H1 (cell line): ENCODE data around the gene CRYBG1. TPM values are rescaled to one million over a fixed set of nuclear protein-coding genes. Genes with fewer than 3 reads are reported as not detected.

ENCODE experiments used
- CTCF ChIA-PET: fragments of 300-600 bp; sonication (Branson Sonifier 250); formaldehyde crosslinking; loops from one replicate; lab custom pipeline; 2021; ENCODE audit not compliant: partially characterized antibody; lab: Charles Lee
- POLR2A ChIA-PET: fragments of 300-600 bp; sonication (Branson Sonifier 250); formaldehyde crosslinking; loops from one replicate; lab custom pipeline; 2021; ENCODE audit warnings: inconsistent platforms; ENCODE audit not compliant: partially characterized antibody; lab: Charles Lee
- DNase-seq, 2 experiments: peaks; one replicate each; pipeline versions ENCODE4 v3.0.0 to v3.0.0-alpha.2; 2010 to 2022; ENCODE audit warnings: low spot score in 2 of 2, low read depth in 1 of 2, mixed read lengths in 1 of 2
- FAIRE-seq: peaks from 2 replicates; lab custom pipeline; 2011; peaks lifted over from hg19 to GRCh38; lab: Jason Lieb, UNC
- H2AFZ ChIP-seq: 2 replicates; pipeline ENCODE4 v1.8.1; 2012; ENCODE audit warnings: low read length, inconsistent platforms
- H2AK5ac ChIP-seq: 2 replicates; pipeline ENCODE4 v1.6.1; 2013; ENCODE audit warnings: low read depth, low read length
- H2BK120ac ChIP-seq: replicated peaks from 2 replicates; pipeline ENCODE3; 2013; ENCODE audit warnings: low read depth, low read length, inconsistent platforms
- H2BK12ac ChIP-seq: 2 replicates; pipeline ENCODE4 v1.6.1; 2013; ENCODE audit warnings: low read depth, low read length
- H2BK15ac ChIP-seq: 2 replicates; pipeline ENCODE4 v1.6.1; 2013; ENCODE audit warnings: low read length
- H2BK20ac ChIP-seq: 2 replicates; pipeline ENCODE4 v1.6.1; 2013; ENCODE audit warnings: low read length
- H2BK5ac ChIP-seq: 2 replicates; pipeline ENCODE4 v1.6.1; 2013; ENCODE audit warnings: low read depth, low read length
- H3K14ac ChIP-seq: 2 replicates; pipeline ENCODE4 v1.6.1; 2013; ENCODE audit warnings: inconsistent platforms; ENCODE audit not compliant: insufficient read length
- H3K18ac ChIP-seq: 2 replicates; pipeline ENCODE4 v1.6.1; 2013; ENCODE audit warnings: low read length; ENCODE audit errors: extremely low read depth
- H3K23ac ChIP-seq: 2 replicates; pipeline ENCODE4 v1.6.1; 2013; ENCODE audit warnings: inconsistent platforms; ENCODE audit not compliant: insufficient read length
- H3K23me2 ChIP-seq: 2 replicates; pipeline ENCODE4 v1.6.1; 2013; ENCODE audit warnings: low read depth, low read length
- H3K27ac ChIP-seq: 2 replicates; pipeline ENCODE4 v1.6.1; 2011; ENCODE audit warnings: low read depth, low read length, inconsistent platforms
- H3K27me3 ChIP-seq, 4 experiments: replicated peaks in 1 of 4; 1 replicate in 1 of 4; 2 replicates in 3 of 4; pipeline versions ENCODE4 v1.6.1 to v1.8.1; 2011 to 2013; ENCODE audit warnings: low read length in 3 of 4, mild to moderate bottlenecking in 3 of 4, inconsistent platforms in 2 of 4, mixed read lengths in 2 of 4, moderate library complexity in 1 of 4; ENCODE audit not compliant: control insufficient read depth in 3 of 4, insufficient read depth in 3 of 4; ENCODE audit errors: extremely low read depth in 1 of 4
- H3K36me3 ChIP-seq, 4 experiments: 2 replicates each; pipeline versions ENCODE4 v1.6.1 to v1.8.1; 2011 to 2013; ENCODE audit warnings: mild to moderate bottlenecking in 4 of 4, low read length in 3 of 4, moderate library complexity in 2 of 4, control low read depth in 1 of 4, inconsistent platforms in 1 of 4; ENCODE audit not compliant: insufficient read depth in 4 of 4, control insufficient read depth in 2 of 4
- H3K4ac ChIP-seq: replicated peaks from 2 replicates; pipeline ENCODE3; 2013; ENCODE audit warnings: low read length, low read depth, mixed read lengths, inconsistent platforms; ENCODE audit not compliant: insufficient read length
- H3K4me1 ChIP-seq, 4 experiments: replicated peaks in 1 of 4; 1 replicate in 1 of 4; 2 replicates in 3 of 4; pipeline versions ENCODE4 v1.6.1 to v1.8.1; 2011 to 2013; ENCODE audit warnings: low read length in 3 of 4, inconsistent platforms in 2 of 4, mixed read lengths in 1 of 4; ENCODE audit not compliant: insufficient read depth in 4 of 4, control insufficient read depth in 3 of 4
- H3K4me2 ChIP-seq, 2 experiments: 2 replicates each; pipeline versions ENCODE4 v1.6.1 to v1.8.1; 2011 to 2013; ENCODE audit warnings: low read depth in 2 of 2, low read length in 2 of 2, control low read depth in 1 of 2, inconsistent platforms in 1 of 2, mild to moderate bottlenecking in 1 of 2; ENCODE audit not compliant: insufficient read depth in 1 of 2
- H3K4me3 ChIP-seq, 4 experiments: fragments of 200-600, 300-600 bp in 1 of 4; sonication (generic), shearing (Covaris generic), sonication (Bioruptor Twin) in 1 of 4; 2 replicates each; pipeline versions ENCODE4 v1.5.1 to v1.8.1; 2011 to 2016; ENCODE audit warnings: low read length in 4 of 4, low read depth in 3 of 4, control low read depth in 2 of 4, inconsistent platforms in 2 of 4, mild to moderate bottlenecking in 2 of 4, mixed read lengths in 1 of 4, moderate library complexity in 1 of 4; ENCODE audit not compliant: insufficient read depth in 2 of 4; ENCODE audit errors: extremely low read depth in 1 of 4
- H3K56ac ChIP-seq: replicated peaks from 2 replicates; pipeline ENCODE3; 2013; ENCODE audit warnings: low read depth, mild to moderate bottlenecking, mixed read lengths, low read length, inconsistent platforms; ENCODE audit not compliant: insufficient read length
- H3K79me1 ChIP-seq: 2 replicates; pipeline ENCODE4 v1.6.1; 2013; ENCODE audit warnings: low read depth, low read length, control low read depth
- H3K79me2 ChIP-seq, 2 experiments: 2 replicates each; pipeline versions ENCODE4 v1.6.1 to v1.8.1; 2012 to 2013; ENCODE audit warnings: low read length in 2 of 2, mild to moderate bottlenecking in 2 of 2, inconsistent platforms in 1 of 2; ENCODE audit not compliant: insufficient read depth in 2 of 2, control insufficient read depth in 1 of 2
- H3K9ac ChIP-seq, 4 experiments: replicated peaks in 1 of 4; 1 replicate in 1 of 4; 2 replicates in 3 of 4; pipeline versions ENCODE4 v1.6.1 to v1.8.1; 2011 to 2013; ENCODE audit warnings: low read depth in 3 of 4, low read length in 3 of 4, control low read depth in 2 of 4, mild to moderate bottlenecking in 2 of 4, moderate library complexity in 2 of 4, inconsistent platforms in 1 of 4; ENCODE audit errors: extremely low read depth in 1 of 4
- H3K9me3 ChIP-seq, 2 experiments: 2 replicates each; pipeline versions ENCODE4 v1.6.1 to v1.8.1; 2012 to 2013; ENCODE audit warnings: mild to moderate bottlenecking in 2 of 2, moderate library complexity in 2 of 2, control low read depth in 1 of 2, inconsistent platforms in 1 of 2, low read depth in 1 of 2, low read length in 1 of 2, mixed read lengths in 1 of 2; ENCODE audit not compliant: insufficient read depth in 2 of 2
- H4K20me1 ChIP-seq, 2 experiments: replicated peaks in 1 of 2; 2 replicates each; pipeline versions ENCODE3 to v1.8.1; 2011 to 2013; ENCODE audit warnings: inconsistent platforms in 2 of 2, low read length in 2 of 2, mild to moderate bottlenecking in 1 of 2; ENCODE audit not compliant: insufficient read depth in 2 of 2, control insufficient read depth in 1 of 2
- H4K5ac ChIP-seq: 2 replicates; pipeline ENCODE4 v1.6.1; 2013; ENCODE audit warnings: low read length, low read depth, mixed read lengths, inconsistent platforms; ENCODE audit not compliant: insufficient read length
- H4K8ac ChIP-seq: 2 replicates; pipeline ENCODE4 v1.8.0; 2013; ENCODE audit warnings: mild to moderate bottlenecking, moderate library complexity, low read length, inconsistent platforms; ENCODE audit not compliant: insufficient read depth; ENCODE audit errors: extremely low read depth
- H4K91ac ChIP-seq: replicated peaks from 2 replicates; pipeline ENCODE3; 2013; ENCODE audit warnings: low read length, mixed read lengths, inconsistent platforms; ENCODE audit not compliant: insufficient read length
- ASH2L ChIP-seq: fragments of 200-600, 300-600 bp; sonication (generic); IDR thresholded peaks from one replicate; pipeline ENCODE4 v1.7.1; 2017; ENCODE audit warnings: low read length
- RXRA ChIP-seq: IDR thresholded peaks from 2 replicates; pipeline ENCODE4 v1.6.1; 2011; ENCODE audit warnings: low read depth, mild to moderate bottlenecking, low read length, moderate library complexity; ENCODE audit not compliant: insufficient read depth
- SIX5 ChIP-seq: IDR thresholded peaks from 2 replicates; pipeline ENCODE4 v1.6.1; 2011; ENCODE audit warnings: mild to moderate bottlenecking, low read depth, low read length
- TAF1 ChIP-seq: IDR thresholded peaks from 2 replicates; pipeline ENCODE4 v1.6.1; 2011; ENCODE audit warnings: mild to moderate bottlenecking, low read depth, low read length
- WGBS, 2 experiments: shearing (Covaris generic) in 1 of 2; methylation state at CpG; one replicate each; pipeline versions ENCODE4 v1.1.6 to v1.1.7; 2013 to 2015; ENCODE audit warnings: low lambda C conversion rate in 2 of 2, mixed read lengths in 2 of 2, inconsistent platforms in 1 of 2, low coverage in 1 of 2, missing lambda C conversion rate in 1 of 2; ENCODE audit not compliant: insufficient replicate concordance in 2 of 2, insufficient coverage in 1 of 2, insufficient read length in 1 of 2; ENCODE audit errors: extremely low coverage in 1 of 2, missing lambda C conversion rate in 1 of 2; 5-methylcytosine and 5-hydroxymethylcytosine counted together
- polyA plus RNA-seq, 7 experiments: library from polyadenylated mRNA; depleted of rRNA in 3 of 7; stranded (reverse) in 5 of 7; unstranded in 2 of 7; fragments of >200 nt in 5 of 7; fragments of 200-250 nt in 2 of 7; gene quantifications; 1 replicate in 5 of 7; 2 replicates in 1 of 7; 4 replicates in 1 of 7; pipeline versions ENCODE4 v1.2.1 to v1.2.3, GENCODE V29; 2011 to 2013; ENCODE audit warnings: missing spikeins in 2 of 7, mixed read lengths in 2 of 7
- total RNA-seq: library from RNA; stranded (reverse); fragmentation: NEBNext Ultra II Directional; extraction: Animal tissue kit (Norgen Biotek cat#: 25700); gene quantifications from 2 replicates; pipeline ENCODE4 v1.2.1, GENCODE V29; 2021
- TF ChIP-seq, protein P1 (sequence below): IDR thresholded peaks from 2 replicates; pipeline ENCODE4 v1.6.1; 2011; ENCODE audit warnings: low read depth, mild to moderate bottlenecking, low read length; ENCODE audit not compliant: insufficient read depth
- TF ChIP-seq, protein P2 (sequence below), 3 experiments: IDR thresholded peaks; 1 replicate in 2 of 3; 2 replicates in 1 of 3; pipeline versions ENCODE4 v1.5.1 to v1.6.1; 2011; ENCODE audit warnings: low read length in 3 of 3, mild to moderate bottlenecking in 3 of 3, inconsistent platforms in 2 of 3, low read depth in 1 of 3, moderate library complexity in 1 of 3; ENCODE audit not compliant: insufficient read depth in 1 of 3; ENCODE audit errors: control extremely low read depth in 1 of 3

Gene CRYBG1
- total and polyA plus RNA-seq, 2 of the 8 experiments (the other 6 are each of a cell fraction or from before 2014, with no cell fraction given): 2.2 to 11.6 TPM

DNA sequence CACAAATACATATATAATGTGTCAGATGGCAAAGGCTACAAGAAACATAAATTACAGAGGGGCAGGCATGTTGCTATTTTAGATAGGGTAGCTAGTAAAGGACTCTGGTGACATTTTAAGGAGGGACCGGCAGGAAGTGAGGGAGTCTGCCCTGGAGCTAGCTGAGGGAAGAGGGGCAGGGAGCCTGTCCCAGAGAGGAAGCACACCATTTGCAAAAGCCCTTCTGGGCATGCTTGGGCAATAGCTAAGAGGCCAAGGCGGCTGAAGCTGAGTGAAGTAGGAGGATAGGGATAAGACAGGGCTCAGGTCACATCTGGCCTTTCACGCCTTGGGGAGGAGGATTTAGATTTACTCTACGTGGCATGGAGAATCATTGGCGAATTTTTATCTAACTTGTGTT, 172.5 kb downstream of the CRYBG1 start:
- H2AFZ ChIP-seq: no peak overlapping the region
- H4K5ac ChIP-seq: no peak overlapping the region
- no peak overlapping the region for H3K4me2 ChIP-seq
- H2BK15ac ChIP-seq: no peak overlapping the region
- H3K23me2 ChIP-seq: no peaks in the 10 kb centered on the region
- no peak overlapping the region for H2BK120ac ChIP-seq
- H2AK5ac ChIP-seq: no peak overlapping the region
- no peak overlapping the region for H3K9ac ChIP-seq
- H3K4me1 ChIP-seq: no peaks in the 10 kb centered on the region
- H3K14ac ChIP-seq: no peak overlapping the region
- no peak overlapping the region for H2BK20ac ChIP-seq
- H2BK5ac ChIP-seq: no peak overlapping the region
- no peak overlapping the region for H4K91ac ChIP-seq
- TF ChIP-seq TAF1 (no peak), ASH2L (no peak), RXRA (no peak), SIX5 (no peak)
- TF ChIP-seq, protein P1, sequence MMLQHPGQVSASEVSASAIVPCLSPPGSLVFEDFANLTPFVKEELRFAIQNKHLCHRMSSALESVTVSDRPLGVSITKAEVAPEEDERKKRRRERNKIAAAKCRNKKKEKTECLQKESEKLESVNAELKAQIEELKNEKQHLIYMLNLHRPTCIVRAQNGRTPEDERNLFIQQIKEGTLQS: no peak
- TF ChIP-seq, protein P2, sequence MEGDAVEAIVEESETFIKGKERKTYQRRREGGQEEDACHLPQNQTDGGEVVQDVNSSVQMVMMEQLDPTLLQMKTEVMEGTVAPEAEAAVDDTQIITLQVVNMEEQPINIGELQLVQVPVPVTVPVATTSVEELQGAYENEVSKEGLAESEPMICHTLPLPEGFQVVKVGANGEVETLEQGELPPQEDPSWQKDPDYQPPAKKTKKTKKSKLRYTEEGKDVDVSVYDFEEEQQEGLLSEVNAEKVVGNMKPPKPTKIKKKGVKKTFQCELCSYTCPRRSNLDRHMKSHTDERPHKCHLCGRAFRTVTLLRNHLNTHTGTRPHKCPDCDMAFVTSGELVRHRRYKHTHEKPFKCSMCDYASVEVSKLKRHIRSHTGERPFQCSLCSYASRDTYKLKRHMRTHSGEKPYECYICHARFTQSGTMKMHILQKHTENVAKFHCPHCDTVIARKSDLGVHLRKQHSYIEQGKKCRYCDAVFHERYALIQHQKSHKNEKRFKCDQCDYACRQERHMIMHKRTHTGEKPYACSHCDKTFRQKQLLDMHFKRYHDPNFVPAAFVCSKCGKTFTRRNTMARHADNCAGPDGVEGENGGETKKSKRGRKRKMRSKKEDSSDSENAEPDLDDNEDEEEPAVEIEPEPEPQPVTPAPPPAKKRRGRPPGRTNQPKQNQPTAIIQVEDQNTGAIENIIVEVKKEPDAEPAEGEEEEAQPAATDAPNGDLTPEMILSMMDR (IDR thresholded peaks at IDR 0.05; ENCODE audit: control extremely low read depth in 1 of 3, insufficient read depth in 1 of 3, low read depth in 1 of 3, low read length in 3 of 3): no peak
- no peak overlapping the region for H3K4ac ChIP-seq
- H3K56ac ChIP-seq: no peak overlapping the region
- WGBS, 2 experiments: 40% methylated on average over 4 of the region's 5 CpGs; no CpG with 5 or more reads in 1 of the 2 experiments
- no peaks in the 10 kb centered on the region for H3K9me3 ChIP-seq
- no peak overlapping the region for H3K4me3 ChIP-seq
- FAIRE-seq (no peak), DNase-seq (no peak)
- no peaks in the 10 kb centered on the region for H3K79me1 ChIP-seq
- H3K27me3 ChIP-seq: no peaks in the 10 kb centered on the region
- POLR2A ChIA-PET: no interaction called here
- no peak overlapping the region for H3K27ac ChIP-seq
- H3K18ac ChIP-seq: no peak overlapping the region
- H2BK12ac ChIP-seq: no peak overlapping the region
- H3K36me3 ChIP-seq: no peaks in the 10 kb centered on the region
- no peaks in the 10 kb centered on the region for H4K20me1 ChIP-seq
- H3K79me2 ChIP-seq: no peaks in the 10 kb centered on the region
- H3K23ac ChIP-seq: no peak overlapping the region
- H4K8ac ChIP-seq: no peak overlapping the region
- CTCF ChIA-PET: interaction anchor here (0.6 kb wide), 1 partner anchor 9 kb away, joined by 5 read pairs; no protein-coding TSS in a partner anchor
